ENCODE measurements around the gene HIVEP1. TPM values are rescaled to one million over a fixed set of nuclear protein-coding genes. Genes with fewer than 3 reads are reported as not detected.

The HIVEP1 gene
- total RNA-seq, 2 donors from 2014 or later = 16.1 to 18.8 TPM

- peaks cover 0 to 18% of the 10 kb centered on the region in 2 donors for H3K9me3 ChIP-seq
- TF ChIP-seq, protein P1, sequence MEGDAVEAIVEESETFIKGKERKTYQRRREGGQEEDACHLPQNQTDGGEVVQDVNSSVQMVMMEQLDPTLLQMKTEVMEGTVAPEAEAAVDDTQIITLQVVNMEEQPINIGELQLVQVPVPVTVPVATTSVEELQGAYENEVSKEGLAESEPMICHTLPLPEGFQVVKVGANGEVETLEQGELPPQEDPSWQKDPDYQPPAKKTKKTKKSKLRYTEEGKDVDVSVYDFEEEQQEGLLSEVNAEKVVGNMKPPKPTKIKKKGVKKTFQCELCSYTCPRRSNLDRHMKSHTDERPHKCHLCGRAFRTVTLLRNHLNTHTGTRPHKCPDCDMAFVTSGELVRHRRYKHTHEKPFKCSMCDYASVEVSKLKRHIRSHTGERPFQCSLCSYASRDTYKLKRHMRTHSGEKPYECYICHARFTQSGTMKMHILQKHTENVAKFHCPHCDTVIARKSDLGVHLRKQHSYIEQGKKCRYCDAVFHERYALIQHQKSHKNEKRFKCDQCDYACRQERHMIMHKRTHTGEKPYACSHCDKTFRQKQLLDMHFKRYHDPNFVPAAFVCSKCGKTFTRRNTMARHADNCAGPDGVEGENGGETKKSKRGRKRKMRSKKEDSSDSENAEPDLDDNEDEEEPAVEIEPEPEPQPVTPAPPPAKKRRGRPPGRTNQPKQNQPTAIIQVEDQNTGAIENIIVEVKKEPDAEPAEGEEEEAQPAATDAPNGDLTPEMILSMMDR (IDR thresholded peaks at IDR 0.05) = no peak
- H3K27ac ChIP-seq = no peak overlapping the region
- no peaks in the 10 kb centered on the region for H3K27me3 ChIP-seq
- peaks cover 0 to 22% of the 10 kb centered on the region in 2 donors for H3K4me1 ChIP-seq
- no peak for DNase-seq (ENCODE audit: low spot score)
- H3K4me3 ChIP-seq = no peak overlapping the region
- H3K36me3 ChIP-seq = no peaks in the 10 kb centered on the region
Measured at GRCh38 chr6:12026833-12027232, 14.7 kb downstream of the HIVEP1 start.

DNA sequence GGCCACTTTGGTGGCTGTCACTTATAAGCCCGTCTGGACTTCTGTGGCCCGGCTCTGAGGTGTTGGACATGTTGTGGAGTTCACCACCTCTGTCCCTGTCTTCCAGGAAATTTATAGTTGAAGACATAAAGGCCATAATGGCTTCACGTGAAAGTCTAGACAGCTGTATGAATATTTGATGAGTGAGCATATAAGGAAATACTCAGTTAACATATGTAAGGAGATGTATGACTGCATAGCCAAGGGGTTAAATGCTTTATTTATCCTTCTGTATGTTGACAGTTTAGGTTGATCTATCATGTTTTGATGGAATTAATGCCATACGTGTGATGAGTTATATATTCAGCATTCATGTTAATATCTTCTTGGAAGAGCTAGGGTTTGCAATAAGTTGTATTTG lies 16.1 kb downstream of the HIVEP1 start:
- Histone ChIP-seq H3K9me3 (peaks cover 0 to 18% of the 10 kb centered on the region in 2 donors), H3K27ac (no peak overlapping the region), H3K4me1 (peaks cover 0 to 25% of the 10 kb centered on the region in 2 donors), H3K36me3 (no peaks in the 10 kb centered on the region), H3K4me3 (no peak overlapping the region), H3K27me3 (no peaks in the 10 kb centered on the region)
- TF ChIP-seq, protein P1 (IDR thresholded peaks at IDR 0.05) = no peak
- DNase-seq (ENCODE audit: low spot score) = no peak

DNA sequence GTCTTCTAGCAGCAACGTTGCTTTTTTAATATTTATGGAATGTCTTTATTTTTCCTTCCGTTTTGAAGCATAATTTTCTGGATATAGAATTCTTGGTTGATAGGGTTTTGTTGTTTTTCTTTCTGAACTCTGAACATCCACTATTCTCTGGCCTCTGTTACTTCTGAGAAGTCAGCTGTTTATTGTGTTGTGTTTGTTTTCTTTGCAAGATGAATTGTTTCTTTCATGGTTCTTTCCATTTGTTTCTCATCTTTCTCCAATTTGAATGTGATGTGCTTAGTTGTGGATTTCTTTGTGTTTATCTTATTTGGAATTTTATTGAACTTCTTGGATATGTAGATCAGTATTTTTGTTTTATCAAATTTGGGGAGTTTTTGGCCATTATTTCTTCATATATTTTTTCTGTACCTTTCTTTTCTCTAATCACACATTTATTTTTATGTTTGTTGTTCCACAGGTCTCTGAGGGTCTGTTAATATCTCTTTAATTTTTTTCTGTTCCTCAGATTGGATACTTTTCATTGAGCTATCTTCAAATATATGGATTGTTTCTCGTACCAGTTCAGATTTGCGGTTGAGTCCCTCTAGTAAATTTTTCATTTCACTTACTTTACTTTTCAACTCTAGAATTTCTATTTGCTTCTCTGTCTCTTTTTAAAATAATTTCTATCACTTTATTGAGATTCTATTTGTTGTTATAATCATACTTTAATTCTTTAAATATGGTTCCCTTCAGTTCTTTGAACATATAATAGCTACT lies 18.0 kb downstream of the HIVEP1 start:
- H3K4me1 ChIP-seq = peaks cover 0 to 28% of the 10 kb centered on the region in 2 donors

DNA sequence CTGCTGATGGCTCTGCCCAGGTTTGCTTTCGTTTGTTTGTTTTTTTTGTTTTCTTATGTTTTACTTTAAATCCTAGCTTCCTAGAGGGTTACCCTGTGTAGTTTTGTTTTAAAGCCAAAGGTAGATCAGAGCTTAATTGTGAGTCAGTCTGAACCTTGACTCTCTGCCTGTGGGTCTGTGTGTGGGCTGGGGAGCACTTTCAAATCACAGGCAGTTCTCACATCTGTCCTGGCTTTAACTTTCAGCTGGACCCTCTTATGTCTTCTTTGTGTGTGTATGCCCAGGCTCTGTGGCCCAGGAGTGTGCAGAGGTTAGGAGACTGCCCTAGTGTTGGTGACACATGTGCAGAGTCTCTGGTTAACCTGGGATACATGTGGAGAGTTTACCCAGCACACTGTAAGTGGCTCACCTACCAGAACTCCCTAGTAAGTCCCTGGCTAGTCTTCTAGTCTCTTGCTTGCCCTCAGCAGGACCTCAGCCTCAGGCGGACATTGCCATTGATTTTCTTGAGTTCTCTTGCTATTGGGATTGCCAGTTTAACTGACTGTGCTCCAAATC lies 19.0 kb downstream of the HIVEP1 start:
- Histone ChIP-seq H3K4me3 (no peak overlapping the region), H3K9me3 (peaks cover 0 to 18% of the 10 kb centered on the region in 2 donors), H3K36me3 (no peaks in the 10 kb centered on the region), H3K4me1 (peaks cover 0 to 23% of the 10 kb centered on the region in 2 donors), H3K27me3 (no peaks in the 10 kb centered on the region), H3K27ac (no peak overlapping the region)
- DNase-seq (ENCODE audit: low spot score) = no peak
- TF ChIP-seq, protein P1 (IDR thresholded peaks at IDR 0.05) = no peak

More for the DNA sequence above, 18.0 kb downstream of the HIVEP1 start:
- Histone ChIP-seq H3K4me3 (no peak overlapping the region), H3K9me3 (peaks cover 0 to 18% of the 10 kb centered on the region in 2 donors), H3K36me3 (no peaks in the 10 kb centered on the region), H3K27me3 (no peaks in the 10 kb centered on the region), H3K27ac (no peak overlapping the region)
- TF ChIP-seq, protein P1 (IDR thresholded peaks at IDR 0.05) = no peak
- DNase-seq (ENCODE audit: low spot score) = no peak

GRCh38 chr6:12032783-12033573 lies 20.9 kb downstream of the HIVEP1 start:
- no peak overlapping the region for H3K4me3 ChIP-seq
- no peaks in the 10 kb centered on the region for H3K36me3 ChIP-seq
- H3K9me3 ChIP-seq = peaks cover 0 to 18% of the 10 kb centered on the region in 2 donors
- no peak overlapping the region for H3K27ac ChIP-seq
- no peak for DNase-seq (ENCODE audit: low spot score)
- TF ChIP-seq, protein P1 (IDR thresholded peaks at IDR 0.05) = no peak
- H3K27me3 ChIP-seq = no peaks in the 10 kb centered on the region
- H3K4me1 ChIP-seq = peaks cover 0 to 20% of the 10 kb centered on the region in 2 donors
